ENCODE results near the gene ZFYVE21.

Gene ZFYVE21

GRCh38 chr14:103745424-103745823, 29.8 kb downstream of the ZFYVE21 start:
- no peak for TF ChIP-seq CTCF (IDR thresholded peaks at IDR 0.05; ENCODE audit: insufficient read depth, low read length, poor library complexity, severe bottlenecking)
- H3K36me3 ChIP-seq (ENCODE audit: control insufficient read depth, insufficient read depth, low read length) = peaks cover 5% of the 10 kb centered on the region
- no peak overlapping the region for H3K4me3 ChIP-seq (replicated peaks; ENCODE audit: low read depth, low read length)
- no peaks in the 10 kb centered on the region for H3K27me3 ChIP-seq (replicated peaks; ENCODE audit: control insufficient read depth, insufficient read depth, low read length)
- DNase-seq (ENCODE audit: extremely low read depth, insufficient read length) = no peak

GRCh38 chr14:103746701-103747100, 31.1 kb downstream of the ZFYVE21 start:
- Histone ChIP-seq H3K27me3 (replicated peaks; ENCODE audit: control insufficient read depth, insufficient read depth, low read length) (no peaks in the 10 kb centered on the region), H3K4me3 (replicated peaks; ENCODE audit: low read depth, low read length) (no peak overlapping the region), H3K36me3 (ENCODE audit: control insufficient read depth, insufficient read depth, low read length) (no peaks in the 10 kb centered on the region; the same call in none of the 2 replicates)
- no peak for DNase-seq (ENCODE audit: extremely low read depth, insufficient read length)
- no peak for TF ChIP-seq CTCF (IDR thresholded peaks at IDR 0.05; ENCODE audit: insufficient read depth, low read length, poor library complexity, severe bottlenecking)

- no peaks in the 10 kb centered on the region for H3K27me3 ChIP-seq (replicated peaks; ENCODE audit: control insufficient read depth, insufficient read depth, low read length)
- DNase-seq (ENCODE audit: extremely low read depth, insufficient read length) = no peak
- TF ChIP-seq CTCF (IDR thresholded peaks at IDR 0.05; ENCODE audit: insufficient read depth, low read length, poor library complexity, severe bottlenecking) = no peak
- no peaks in the 10 kb centered on the region; the same call in none of the 2 replicates for H3K36me3 ChIP-seq (ENCODE audit: control insufficient read depth, insufficient read depth, low read length)
- H3K4me3 ChIP-seq (replicated peaks; ENCODE audit: low read depth, low read length) = no peak overlapping the region
Observed at GRCh38 chr14:103748534-103748857, 32.9 kb downstream of the ZFYVE21 start.

GRCh38 chr14:103749452-103749851, 33.8 kb downstream of the ZFYVE21 start:
- DNase-seq (ENCODE audit: extremely low read depth, insufficient read length) = no peak
- Histone ChIP-seq H3K4me3 (replicated peaks; ENCODE audit: low read depth, low read length) (no peak overlapping the region), H3K36me3 (ENCODE audit: control insufficient read depth, insufficient read depth, low read length) (no peaks in the 10 kb centered on the region; the same call in none of the 2 replicates), H3K27me3 (replicated peaks; ENCODE audit: control insufficient read depth, insufficient read depth, low read length) (no peaks in the 10 kb centered on the region)
- no peak for TF ChIP-seq CTCF (IDR thresholded peaks at IDR 0.05; ENCODE audit: insufficient read depth, low read length, poor library complexity, severe bottlenecking)

GRCh38 chr14:103749860-103750259, 34.2 kb downstream of the ZFYVE21 start:
- TF ChIP-seq CTCF (IDR thresholded peaks at IDR 0.05; ENCODE audit: insufficient read depth, low read length, poor library complexity, severe bottlenecking) = no peak
- no peak for DNase-seq (ENCODE audit: extremely low read depth, insufficient read length)
- Histone ChIP-seq H3K36me3 (ENCODE audit: control insufficient read depth, insufficient read depth, low read length) (no peaks in the 10 kb centered on the region; the same call in none of the 2 replicates), H3K4me3 (replicated peaks; ENCODE audit: low read depth, low read length) (no peak overlapping the region), H3K27me3 (replicated peaks; ENCODE audit: control insufficient read depth, insufficient read depth, low read length) (no peaks in the 10 kb centered on the region)

- no peak for TF ChIP-seq CTCF (IDR thresholded peaks at IDR 0.05; ENCODE audit: insufficient read depth, low read length, poor library complexity, severe bottlenecking)
- no peak for DNase-seq (ENCODE audit: extremely low read depth, insufficient read length)
- Histone ChIP-seq H3K4me3 (replicated peaks; ENCODE audit: low read depth, low read length) (no peak overlapping the region), H3K36me3 (ENCODE audit: control insufficient read depth, insufficient read depth, low read length) (no peaks in the 10 kb centered on the region; the same call in 1 of the 2 replicates), H3K27me3 (replicated peaks; ENCODE audit: control insufficient read depth, insufficient read depth, low read length) (no peaks in the 10 kb centered on the region)
Observed at GRCh38 chr14:103753774-103754173, 38.2 kb downstream of the ZFYVE21 start.
